ENCODE measurements around the gene APOBR.
"Not testable (repeated sequence)": the region's sequence is repeated elsewhere in the genome, so short reads cannot be mapped to it uniquely, and the experiment has no call there.

Gene APOBR

DNA sequence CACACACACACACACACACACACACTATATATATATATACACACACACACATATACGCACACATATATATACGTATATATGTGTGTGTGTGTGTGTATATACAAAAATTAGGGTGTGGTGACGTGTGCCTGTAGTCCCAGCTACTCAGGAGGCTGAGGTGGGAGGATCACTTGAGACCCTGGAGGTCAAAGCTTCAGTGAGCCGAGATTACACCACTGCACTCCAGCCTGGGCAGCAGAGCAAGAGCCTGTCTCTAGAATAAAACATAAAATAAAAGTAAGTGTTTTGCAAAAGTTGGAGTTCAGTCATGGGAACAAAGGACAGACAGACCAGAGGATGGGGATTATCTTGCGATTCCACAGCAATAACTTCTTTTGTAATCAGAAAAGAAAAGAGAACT is 33.5 kb downstream of the APOBR start:
- no peak for DNase-seq (ENCODE audit: low spot score)

DNA sequence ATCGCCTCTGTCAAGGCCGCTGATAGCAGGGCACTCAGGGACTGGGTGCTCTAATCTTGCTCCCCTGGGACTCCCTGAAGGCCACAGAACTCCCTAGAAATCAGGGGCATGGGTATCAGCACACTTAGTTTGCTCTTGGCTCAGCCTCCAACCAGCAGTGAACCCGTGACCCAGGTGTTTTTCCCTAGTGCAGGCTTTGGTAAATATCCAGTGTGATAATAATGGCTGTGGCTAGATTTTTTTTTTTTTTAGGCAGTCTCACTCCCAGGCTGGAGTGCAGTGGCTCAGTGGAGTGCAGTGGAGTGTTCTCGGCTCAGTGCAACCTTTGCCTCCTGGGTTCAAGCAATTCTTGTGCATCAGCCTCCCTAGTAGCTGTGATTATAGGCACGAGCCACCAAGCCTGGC is 34.0 kb downstream of the APOBR start:
- no peak for DNase-seq (ENCODE audit: low spot score)

DNA sequence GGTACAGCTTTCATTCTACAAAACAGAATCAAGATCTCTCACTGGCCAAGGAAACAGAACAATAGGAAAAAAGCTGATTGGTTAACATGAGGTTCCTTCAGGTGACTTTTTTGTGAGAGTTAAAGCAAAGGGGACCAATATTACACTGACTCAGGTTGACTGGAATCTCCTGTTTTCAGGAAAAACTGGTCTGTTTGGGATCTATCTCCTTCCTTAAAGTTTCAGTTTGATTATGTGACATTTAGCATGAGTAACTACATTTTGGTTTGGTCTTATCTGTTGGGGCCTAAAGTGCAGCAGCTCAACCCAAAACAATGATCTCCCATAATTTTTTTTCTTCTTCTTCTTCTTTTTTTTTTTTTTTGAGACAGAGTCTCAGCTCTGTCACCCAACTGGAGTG is 34.7 kb downstream of the APOBR start:
- DNase-seq (ENCODE audit: low spot score), result no peak

DNA sequence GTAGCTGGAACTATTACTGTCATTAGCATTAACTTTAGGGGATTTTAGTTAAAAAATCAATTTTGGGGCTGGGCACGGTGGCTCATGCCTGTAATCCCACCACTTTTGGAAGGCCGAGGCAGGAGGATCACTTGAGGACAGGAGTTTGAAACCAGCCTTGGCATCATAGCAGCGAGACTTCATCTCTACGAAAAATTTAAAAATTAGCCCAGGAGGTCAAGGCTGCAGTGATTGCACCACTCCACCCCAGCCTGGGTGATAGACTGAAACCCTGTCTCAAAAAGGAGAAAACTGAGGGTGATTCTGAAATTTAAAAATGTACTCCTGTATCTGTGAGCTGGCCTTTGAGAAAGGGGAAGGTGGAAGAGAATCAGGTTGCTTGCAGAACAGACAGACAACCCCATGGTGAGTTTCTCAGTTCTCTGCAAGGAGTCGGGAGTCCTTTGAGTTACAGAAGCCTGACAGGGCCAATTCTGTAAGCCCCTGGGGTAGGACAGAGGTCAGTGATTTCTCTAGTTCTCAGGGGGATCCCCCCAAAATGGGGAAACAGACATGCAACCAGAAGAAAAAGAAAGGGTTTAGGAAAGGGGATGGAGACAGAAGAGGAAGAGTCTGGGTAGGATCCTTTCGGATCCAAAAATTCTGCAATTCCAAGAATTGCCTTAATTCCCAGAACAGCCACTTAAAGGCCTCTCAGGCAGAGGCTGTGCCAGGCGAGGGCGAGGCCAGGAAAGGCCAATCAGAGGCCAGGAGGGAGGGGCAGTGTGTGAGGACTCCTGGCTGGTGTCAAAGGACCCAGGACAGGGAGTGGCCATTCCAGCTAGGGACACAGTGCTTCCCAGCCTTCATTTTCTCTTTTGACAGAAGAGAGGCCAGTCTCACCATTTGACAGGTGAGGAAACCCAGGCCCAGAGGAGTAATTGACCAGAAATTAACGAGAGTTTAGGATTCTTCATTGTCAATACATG is 37.6 kb downstream of the APOBR start:
- no peak for DNase-seq (ENCODE audit: low spot score)

DNA sequence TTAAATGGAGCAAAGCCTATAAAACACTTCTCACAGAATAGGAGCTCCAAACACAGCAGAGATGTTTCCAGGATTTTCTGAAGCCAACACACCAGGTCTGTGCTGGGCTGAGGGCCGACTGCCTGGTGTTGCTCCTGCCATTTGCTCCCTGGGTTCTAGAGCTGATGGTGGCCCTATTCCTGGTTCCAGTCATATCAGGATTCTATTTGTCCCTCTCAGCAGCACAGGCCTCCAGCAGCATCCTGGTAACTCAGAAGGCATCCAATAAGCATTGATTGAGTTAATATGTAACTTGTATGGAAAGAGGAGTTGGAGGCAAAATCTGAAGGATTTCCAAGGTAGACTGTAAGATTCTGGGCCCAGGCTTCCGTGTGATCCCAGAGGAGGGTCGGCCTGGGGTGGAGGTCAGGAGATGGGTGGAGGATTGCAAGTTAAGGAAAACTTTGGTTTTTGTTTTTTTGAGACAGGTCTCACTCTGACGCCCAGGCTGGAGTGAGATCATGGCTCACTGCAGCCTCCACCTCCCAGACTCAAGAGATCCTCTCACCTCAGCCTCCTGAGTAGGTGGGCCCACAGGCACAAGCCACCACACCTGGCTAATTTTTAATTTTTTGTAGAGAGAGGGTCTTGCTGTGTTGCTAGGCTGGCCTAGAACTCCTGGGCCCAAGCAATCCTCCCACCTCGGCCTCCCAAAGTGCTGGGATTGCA is 38.7 kb downstream of the APOBR start:
- no peak for DNase-seq (ENCODE audit: low spot score)

DNA sequence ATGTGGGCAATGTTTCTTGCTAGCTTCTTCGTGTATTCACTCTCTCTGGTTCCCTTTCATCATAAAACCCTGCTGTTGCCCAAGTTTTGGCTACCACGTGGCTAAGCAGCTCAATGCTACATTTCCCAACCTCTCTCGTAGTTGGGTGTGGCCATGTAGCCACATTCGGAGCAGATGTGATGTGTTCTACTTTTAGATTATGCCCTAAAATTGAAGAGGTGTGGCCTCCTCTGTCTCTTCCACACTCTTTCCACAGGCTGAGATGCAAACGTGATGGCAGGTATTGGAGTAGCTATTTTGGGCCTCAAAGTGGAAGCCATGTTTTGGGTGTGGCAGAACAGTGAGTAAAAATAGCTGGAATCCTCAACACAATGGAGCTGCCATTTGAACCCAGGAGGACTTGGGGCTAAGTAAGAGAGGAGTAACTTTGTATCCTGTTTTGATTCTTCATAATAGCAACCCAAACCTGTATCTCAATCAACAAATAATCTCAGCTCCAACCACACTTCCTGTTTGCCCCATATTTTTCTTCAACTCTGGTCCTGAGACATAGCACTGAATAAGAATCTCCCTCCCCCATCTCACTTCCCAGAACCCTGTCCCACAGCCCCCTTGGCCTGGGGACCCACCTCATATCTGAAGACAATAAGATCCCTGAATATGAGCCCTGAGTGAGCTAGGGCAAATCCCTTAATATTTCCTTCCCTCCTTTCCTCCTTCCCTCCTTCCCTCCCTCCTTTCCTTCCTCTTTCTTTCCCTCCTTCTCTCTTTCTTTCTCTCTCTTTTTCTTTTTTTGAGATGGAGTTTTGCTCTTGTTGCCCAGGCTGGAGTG is 40.3 kb downstream of the APOBR start:
- no peak for DNase-seq (ENCODE audit: low spot score)

DNA sequence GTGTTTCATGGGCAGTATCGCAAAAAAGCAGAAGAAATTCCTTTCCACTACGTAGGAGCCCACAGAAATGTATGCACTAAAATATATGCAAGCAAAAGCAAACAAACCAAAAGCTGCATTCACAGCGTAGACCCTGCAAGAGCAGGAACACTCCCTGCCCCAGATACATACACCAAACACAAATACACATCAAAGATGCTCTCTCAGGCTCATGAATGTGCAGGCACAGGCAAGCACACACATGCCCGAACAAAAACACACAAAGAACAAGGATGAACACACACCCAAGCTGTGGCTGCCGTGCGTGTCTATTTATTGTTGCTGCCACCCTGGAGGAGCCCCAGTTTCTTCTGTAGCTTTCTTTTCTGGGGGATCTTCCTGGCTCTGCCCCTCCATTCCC is 42.6 kb downstream of the APOBR start:
- no peak for DNase-seq (ENCODE audit: low spot score)

DNA sequence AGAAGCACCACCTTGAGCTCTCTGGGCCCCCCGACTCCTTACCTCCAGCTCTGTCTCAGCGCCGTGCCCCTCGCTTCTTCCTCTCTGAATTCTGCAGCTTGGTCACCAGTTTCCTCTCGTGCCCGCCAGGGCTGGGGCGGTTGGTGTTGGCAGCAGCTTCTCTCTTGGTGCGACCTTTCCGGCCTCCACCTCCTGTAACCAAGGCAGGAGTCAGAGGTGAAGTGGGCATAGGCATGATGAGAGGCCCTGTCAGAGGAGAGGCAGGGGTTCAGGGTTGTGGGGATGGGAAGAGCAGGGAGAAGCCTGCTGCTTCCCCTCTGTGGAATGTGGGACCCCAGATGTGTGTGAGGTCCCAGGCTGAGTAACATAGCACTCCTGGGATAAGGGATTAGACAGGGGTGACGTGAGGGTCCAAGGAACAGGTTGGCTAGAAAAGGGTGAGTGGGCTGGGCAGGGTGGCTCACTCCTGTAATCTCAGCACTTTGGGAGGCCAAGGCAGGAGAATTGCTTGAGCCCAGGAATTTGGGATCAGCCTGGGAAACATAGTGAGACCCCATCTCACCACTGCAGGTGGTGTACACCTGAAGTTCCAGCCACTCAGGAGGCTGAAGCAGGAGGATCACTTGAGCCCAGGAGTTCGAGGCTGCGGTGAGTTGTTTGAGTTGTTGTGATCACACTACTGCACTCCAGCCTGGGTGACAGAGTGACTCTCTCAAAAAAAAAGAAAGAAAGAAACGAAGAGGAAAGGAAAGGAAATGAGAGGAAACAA is 43.7 kb downstream of the APOBR start:
- DNase-seq (ENCODE audit: low spot score), result no peak

DNA sequence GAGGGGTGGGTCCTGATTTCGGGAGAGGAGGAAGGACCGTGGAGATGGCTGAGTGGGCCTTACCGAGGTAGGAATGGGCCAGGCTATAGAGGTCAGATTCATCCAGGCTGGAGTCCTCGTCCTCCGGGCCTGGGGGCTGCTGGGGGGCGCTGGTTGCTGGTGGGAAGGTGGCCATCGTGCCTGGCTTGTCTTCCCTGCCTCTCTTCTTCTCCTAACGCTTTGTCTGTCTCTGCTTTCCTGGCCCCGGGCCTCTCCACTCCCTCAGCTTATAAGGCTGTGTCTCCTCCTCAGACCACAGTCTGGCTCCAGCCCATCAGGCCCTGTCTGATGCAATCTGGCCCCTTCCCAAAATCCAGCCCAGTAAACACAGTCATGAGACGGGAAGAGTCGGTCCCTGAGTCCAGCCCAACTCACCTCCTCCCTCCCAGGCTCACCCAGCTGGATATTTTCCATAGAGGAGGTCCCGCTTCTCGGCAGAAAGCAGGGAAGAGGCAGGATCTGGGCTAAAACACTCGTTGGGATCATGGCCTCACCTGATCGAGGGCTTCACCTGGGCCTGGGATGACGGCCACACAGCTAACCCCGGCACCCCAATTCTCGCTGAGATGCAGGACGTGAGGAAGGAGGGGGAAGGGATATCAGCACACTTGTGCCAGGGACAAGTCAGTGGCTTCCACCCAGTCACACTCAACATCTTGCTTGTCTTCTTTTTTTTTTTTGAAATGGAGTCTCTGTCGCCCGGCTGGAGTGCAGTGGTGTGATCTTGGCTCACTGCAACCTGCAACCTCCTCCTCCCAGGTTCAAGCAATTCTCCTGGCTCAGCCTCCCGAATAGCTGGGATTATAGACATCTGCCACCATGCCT is 44.5 kb downstream of the APOBR start, which contains the start of gene NUPR1:
TSS of gene NUPR1 (minus strand) at position 242 of the 864 bp plus-strand sequence. CDS start at position 175, 67 bp downstream.
- DNase-seq (ENCODE audit: low spot score), result no peak

DNA sequence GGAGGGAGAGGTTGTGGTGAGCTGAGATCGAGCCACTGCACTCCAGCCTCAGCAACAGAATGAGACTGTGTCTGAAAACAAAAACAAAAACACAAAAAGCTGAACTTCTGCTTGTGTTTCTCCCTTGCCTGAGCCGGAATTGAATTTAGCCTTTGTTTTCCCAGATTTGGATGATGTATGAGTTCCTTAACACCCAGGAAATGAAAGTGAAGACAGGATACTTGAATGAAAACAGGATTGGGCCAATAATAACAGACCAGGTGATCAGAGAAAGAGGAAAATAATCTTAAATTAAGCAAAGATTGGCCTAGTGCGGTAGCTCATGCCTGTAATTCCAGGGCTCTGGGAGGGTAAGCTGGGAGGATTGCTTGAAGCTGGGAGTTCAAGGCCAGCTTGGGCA is 45.9 kb downstream of the APOBR start:
- DNase-seq (ENCODE audit: low spot score), result no peak

DNA sequence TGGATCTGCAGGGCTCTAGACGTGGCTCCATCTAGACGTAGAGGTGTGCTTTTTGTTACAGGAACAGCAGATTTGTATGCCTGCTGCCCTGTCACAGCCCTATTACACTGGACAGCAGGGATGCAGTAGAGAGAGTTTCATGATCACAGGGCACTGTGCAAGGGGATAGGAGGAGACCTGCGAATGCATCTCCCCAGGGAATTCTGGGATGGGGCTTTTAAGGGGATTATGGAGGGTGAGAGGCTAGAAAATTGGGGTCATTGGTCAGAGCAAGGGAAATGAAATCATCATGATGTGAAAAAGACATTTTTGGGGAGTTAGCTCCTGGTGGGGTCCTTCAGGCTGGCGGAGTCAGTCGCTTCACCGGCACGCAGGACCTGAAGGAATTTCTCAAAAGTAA is 48.2 kb downstream of the APOBR start:
- DNase-seq (ENCODE audit: low spot score), result no peak

DNA sequence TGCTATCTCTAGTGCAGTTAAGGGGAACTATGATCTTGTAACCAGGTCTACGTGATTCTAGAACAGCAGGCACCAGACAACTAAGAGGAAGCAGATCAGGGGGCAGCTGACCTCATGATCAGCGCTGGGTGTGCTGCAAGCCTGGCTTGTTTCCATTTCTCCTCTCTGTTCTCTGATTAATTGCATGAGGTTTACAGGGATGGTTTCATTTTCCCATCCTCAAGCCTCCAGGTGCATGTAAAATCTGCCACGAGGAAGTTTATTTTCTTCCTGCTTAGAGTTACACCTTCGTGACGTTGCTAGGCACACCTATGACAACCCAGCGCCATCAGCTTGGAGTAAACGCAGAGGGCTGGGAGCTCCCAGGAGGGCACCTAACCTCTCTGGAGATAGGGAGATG is 48.6 kb downstream of the APOBR start:
- DNase-seq (ENCODE audit: low spot score), result no peak

DNA sequence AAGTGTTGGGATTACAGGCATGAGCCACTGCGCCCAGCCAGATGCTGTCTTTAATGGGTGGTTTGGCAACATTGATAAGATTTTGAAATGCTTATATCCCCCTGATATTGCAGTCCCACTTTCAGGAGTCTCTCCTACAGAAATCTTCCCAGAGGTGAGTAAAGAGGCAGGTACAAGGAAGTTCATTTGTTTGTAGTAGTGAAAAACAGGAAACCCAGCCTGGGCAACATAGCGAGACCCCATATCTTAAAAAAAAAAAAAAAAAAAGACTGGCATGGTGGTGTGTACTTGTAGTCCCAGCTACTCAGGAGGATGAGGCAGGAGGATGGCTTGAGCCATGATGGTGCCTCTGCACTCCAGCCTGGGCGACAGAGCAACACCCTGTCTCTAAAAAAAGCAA is 50.6 kb downstream of the APOBR start:
- no peak for DNase-seq (ENCODE audit: low spot score)

DNA sequence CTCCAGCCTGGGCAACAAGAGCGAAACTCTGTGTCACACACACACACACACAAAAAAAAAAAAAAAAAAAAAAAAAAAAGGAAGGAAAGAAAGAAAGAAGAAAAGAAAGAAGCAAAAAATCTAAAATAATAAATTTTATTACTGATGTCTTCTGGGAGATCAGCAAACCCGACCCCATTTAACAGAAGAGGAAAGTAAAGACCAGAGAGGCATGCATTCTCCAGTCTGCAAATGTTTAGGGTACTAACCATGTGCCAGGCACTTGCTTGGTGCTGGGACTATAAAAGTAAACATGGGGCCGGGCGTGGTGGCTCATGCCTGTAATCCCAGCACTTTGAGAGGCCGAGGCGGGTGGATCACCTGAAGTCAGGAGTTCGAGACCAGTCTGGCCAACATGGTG is 51.5 kb downstream of the APOBR start:
- not testable (repeated sequence) for DNase-seq (ENCODE audit: low spot score)

DNA sequence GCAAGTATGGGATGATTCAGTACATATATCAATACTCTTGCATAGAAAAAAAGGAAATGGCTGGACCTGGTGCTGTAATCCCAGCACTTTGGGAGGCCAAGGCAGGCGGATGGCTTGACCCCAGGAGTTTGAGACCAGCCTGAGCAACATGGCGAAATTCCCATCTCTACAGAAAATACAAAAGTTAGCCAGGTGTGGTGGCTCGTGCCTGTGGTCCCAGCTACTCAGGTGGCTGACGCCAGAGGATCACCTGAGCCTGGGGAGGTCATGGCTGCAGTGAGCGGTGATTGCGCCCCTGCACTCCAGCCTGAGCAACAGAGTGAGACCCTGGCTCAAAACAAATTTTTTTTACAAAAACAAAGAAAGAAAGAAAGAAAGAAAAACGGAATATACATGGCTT is 52.2 kb downstream of the APOBR start:
- DNase-seq (ENCODE audit: low spot score), result no peak

DNA sequence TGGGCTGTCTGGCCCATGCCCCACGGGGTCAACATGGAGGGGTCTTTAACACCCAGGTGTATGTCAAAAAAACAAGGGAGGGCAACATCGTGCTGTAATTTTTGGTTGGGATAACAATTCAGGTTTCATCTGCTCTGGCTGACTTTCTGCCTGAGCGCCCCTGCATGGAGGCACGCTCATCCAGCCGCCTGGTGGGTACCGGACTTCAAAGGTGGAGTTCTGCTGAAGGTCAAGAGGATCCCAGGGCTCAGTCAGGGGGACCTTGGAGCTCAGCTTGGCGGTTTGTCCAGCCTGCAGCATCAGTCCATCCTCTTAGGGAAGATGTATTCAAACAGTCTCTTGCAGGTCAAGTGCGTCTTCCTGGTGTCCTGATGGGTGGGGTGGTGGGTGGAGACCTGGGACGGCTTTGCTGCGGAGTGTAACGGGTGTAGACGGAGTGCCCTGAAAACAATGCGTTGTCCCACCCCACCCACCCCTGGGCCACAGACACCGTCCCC is 53.9 kb downstream of the APOBR start:
- DNase-seq (ENCODE audit: low spot score), result no peak
